Renal cortex interstitium (tissue), 15 donors: ENCODE results near the gene NCOR1. TPM values are rescaled to one million over a fixed set of nuclear protein-coding genes. Genes with fewer than 3 reads are reported as not detected.
"Not testable (repeated sequence)": the region's sequence is repeated elsewhere in the genome, so short reads cannot be mapped to it uniquely, and the experiment has no call there.

ENCODE experiments used
- DNase-seq, 11 donors: peaks; one replicate each; pipeline ENCODE4 v3.0.0-alpha.2; 2013; ENCODE audit warnings: low read depth in 9 of 11, low spot score in 4 of 11; ENCODE audit errors: extremely low read depth in 1 of 11
- long read RNA-seq, 16 experiments: transcript quantifications; one replicate each; lab custom pipeline, GENCODE V29; 2026
- polyA plus RNA-seq, 3 donors: library from polyadenylated mRNA; unstranded; fragments of 120-200 nt; gene quantifications; one replicate each; pipeline ENCODE4 v1.2.1, GENCODE V29; 2013; ENCODE audit not compliant: insufficient read length in 3 of 3

NCOR1 gene
- polyA plus RNA-seq, result 100 to 1,000 TPM; 101 to 110 (median 104) TPM
- long read RNA-seq, donor 1, partial matches to known transcripts, result 6 of 8 reads
- long read RNA-seq, donor 1, other reads (novel, unspliced or antisense), result 0 of 8 reads
- long read RNA-seq, donor 2, partial matches to known transcripts, result 11 of 14 reads
- long read RNA-seq, donor 2, other reads (novel, unspliced or antisense), result 0 of 14 reads
- long read RNA-seq, donor 3, partial matches to known transcripts, result 37 of 64 reads
- long read RNA-seq, donor 3, other reads (novel, unspliced or antisense), result 10 of 64 reads
- long read RNA-seq, donor 4, partial matches to known transcripts, result 6 of 13 reads
- long read RNA-seq, donor 4, other reads (novel, unspliced or antisense), result 5 of 13 reads
- long read RNA-seq, donor 5, result 0 reads
- long read RNA-seq, donor 6, partial matches to known transcripts, result 40 of 52 reads
- long read RNA-seq, donor 6, other reads (novel, unspliced or antisense), result 0 of 52 reads
- long read RNA-seq, donor 7, partial matches to known transcripts, result 60 of 67 reads
- long read RNA-seq, donor 7, other reads (novel, unspliced or antisense), result 0 of 67 reads
- long read RNA-seq, donor 8, result 0 reads
- long read RNA-seq, donor 9, partial matches to known transcripts, result 32 of 37 reads
- long read RNA-seq, donor 9, other reads (novel, unspliced or antisense), result 0 of 37 reads
- long read RNA-seq, donor 10, partial matches to known transcripts, result 65 of 72 reads
- long read RNA-seq, donor 10, other reads (novel, unspliced or antisense), result 0 of 72 reads
- long read RNA-seq, donor 11, partial matches to known transcripts, result 30 of 35 reads
- long read RNA-seq, donor 11, other reads (novel, unspliced or antisense), result 0 of 35 reads
- long read RNA-seq, donor 12, partial matches to known transcripts, result 0 of 6 reads
- long read RNA-seq, donor 12, other reads (novel, unspliced or antisense), result 0 of 6 reads
- long read RNA-seq, donor 13, result 0 reads
- long read RNA-seq, donor 14, partial matches to known transcripts, result 11 of 19 reads
- long read RNA-seq, donor 14, other reads (novel, unspliced or antisense), result 0 of 19 reads
- long read RNA-seq, donor 15, partial matches to known transcripts, result 5 of 10 reads
- long read RNA-seq, donor 15, other reads (novel, unspliced or antisense), result 0 of 10 reads
- long read RNA-seq, donor 16, transcript NCOR1-222 (4 exons, 672 nt), result major isoform, 7 of 196 reads
- long read RNA-seq, donor 16, transcript NCOR1-220 (3 exons, 1,352 nt), result major isoform, 7 of 196 reads
- long read RNA-seq, donor 16, transcript NCOR1-226 (5 exons, 983 nt), result minor isoform, 5 of 196 reads
- long read RNA-seq, donor 16, partial matches to known transcripts, result 166 of 196 reads
- long read RNA-seq, donor 16, other reads (novel, unspliced or antisense), result 0 of 196 reads

DNA sequence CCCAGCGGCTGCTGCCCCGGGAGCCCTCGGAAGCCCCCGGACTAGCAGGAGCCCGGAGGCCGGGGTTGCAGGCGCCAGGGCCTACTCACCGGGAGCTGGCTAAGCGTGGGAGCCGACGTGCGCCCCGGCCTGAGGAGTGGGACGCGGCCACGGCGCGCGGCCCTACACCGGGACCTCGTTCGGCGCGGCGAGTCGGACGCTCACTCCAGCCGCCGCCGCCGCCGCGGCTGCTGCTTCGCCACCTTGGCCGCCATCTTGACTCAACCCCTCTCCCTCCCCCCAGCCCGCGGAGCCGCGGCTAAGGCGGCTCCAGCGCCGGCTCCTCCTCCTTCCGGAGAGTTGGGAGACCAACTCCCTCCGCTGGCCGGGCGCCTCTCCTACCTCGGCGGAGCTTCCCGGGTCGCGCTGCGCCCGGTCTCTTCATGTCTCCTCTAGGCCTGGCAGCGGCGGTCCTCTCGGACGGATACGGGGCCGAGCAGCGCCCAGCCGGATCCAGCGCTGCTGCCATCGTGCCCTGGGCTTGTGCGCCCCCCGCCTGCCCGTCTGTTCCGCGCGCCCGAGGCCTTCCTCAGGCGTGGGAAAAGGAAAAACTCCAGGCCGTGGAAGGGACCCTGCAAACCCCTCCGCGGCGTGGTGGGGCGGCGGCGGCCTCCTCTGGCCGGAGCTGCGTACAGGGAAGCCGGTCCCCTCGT is at the start of gene NCOR1:
NCOR1 (minus strand) TSS at position 262 of the 692 bp plus-strand sequence. CDS start 20,965 bp downstream, outside the sequence.
- peak; percentile 78 to 95 (median 91) for DNase-seq

DNA sequence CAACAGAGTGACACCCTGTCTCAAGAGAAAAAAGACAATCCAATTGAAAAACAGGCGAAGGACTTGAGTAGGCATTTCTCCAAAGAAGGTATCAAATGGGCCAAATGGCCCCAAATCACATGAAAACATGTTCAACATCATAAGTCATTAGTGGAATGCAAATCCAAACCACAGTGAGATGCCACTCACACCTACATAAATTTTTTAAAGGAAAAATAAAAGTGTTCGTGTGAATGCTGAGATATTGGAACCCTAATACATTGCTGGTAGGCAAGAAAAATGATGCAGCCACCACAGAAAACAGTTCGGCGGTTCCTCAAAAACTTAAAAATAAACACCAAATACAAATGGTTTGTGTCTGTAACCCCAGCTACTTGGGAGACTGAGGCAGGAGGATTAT is 46.9 kb upstream of the NCOR1 start:
- DNase-seq, result no peak

DNA sequence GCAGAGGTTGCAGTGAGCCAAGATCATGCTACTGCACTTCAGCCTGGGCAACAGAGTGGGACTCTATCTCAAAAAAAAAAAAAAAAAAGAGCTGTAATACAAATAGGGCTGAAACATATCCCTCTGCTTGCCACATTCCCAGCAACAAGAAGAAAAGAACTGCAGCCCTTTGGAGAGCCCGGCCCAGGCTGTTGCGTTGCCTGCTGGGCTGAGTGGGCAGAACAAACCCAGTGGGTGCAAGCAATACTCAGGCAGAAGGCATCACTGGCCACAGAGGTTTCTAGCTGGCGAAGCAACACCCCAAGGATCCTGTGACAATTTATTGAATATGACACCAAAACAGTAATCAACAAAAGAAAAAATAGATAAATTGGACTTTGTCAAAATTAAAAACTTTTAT is 45.7 kb upstream of the NCOR1 start:
- DNase-seq, result no peak

DNA sequence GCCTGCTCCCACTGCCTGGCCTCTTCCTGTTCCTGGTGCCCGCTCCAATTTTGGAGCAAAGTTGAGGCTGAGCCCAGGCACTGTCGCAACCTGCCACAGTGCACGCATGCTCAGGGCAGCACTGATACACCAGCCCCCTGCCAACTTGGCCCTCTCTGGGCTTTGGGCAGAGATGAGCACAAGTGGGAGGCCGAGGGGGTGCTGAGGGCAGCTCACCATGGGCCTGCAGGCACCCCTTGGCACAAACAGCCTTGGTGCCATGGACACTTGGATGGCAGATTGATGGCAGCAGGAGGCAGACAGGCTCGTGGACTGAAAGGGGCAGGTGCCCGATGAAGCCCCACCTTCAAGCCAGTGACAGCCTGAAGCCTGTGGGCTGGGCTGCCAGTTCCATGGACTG is 44.6 kb upstream of the NCOR1 start:
- DNase-seq, result no peak

DNA sequence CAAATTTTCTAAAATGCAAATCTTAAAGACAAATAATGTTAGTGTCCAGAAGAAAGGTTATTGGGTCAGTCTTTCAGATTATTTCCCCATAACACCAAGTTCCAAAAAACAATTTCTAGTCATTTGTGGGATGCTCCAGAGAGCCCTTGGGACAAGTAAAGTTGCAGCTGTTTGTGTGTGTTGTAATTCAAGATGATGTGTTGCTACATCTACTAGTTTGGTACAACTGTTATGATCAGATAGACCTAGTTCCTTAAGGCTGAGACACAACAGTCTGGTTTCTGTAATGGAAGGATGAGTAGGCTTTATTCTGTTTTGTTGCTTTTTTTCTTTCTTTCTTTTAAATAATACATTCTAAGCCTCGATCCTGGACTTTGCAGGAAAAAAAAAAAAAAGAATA is 43.6 kb upstream of the NCOR1 start:
- no peak for DNase-seq

DNA sequence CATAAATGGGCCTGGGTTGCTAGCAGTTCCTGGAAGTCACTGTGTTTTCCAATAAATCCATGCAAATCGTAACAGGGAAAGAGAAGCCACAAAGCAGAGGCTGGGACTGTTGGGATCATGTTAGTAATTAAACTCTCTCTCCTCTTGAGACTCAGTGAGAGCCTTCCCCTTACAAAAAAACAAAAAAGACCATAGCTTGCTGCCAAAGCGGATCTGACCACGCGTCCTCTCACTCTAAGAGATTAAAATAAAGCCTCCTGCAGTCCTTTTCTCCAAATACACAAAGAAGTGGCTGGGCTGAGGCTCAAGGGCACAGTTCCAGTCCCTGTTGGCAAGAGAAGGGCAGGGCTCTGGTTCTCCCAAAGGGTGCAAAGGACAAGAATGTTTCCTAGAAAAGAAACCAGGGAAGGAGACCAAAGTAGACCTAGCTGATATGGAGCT is 40.2 kb upstream of the NCOR1 start:
- peak in 7 of 11 donors; percentile 12 to 27 (median 20) for DNase-seq

DNA sequence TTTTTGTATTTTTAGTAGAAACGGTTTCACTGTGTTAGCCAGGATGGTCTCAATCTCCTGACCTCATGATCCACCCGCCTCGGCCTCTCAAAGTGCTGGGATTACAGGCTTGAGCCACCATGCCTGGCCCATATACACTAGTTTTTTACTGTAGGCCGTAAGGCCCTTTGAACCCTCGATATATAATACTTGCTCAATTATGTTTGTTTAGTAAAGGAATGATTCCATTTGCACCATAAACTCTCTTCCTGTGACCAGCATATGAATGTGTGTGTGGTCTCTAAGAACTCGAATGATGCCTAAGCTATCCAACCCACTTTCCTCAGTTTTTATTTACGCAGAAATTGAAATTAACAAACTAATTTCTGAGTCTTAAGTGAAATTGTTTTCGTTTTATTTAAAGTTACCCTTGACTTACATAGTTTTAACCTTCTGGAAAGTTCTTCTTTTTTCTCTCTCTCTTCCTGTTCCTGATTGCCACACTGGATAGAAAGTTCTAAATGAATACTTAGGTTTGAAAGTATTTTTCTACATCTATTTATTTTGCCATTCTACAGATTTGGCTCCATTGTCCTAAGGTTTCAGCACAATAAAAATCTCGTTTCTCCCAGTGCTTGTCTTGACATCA is 39.6 kb upstream of the NCOR1 start:
- no peak for DNase-seq

DNA sequence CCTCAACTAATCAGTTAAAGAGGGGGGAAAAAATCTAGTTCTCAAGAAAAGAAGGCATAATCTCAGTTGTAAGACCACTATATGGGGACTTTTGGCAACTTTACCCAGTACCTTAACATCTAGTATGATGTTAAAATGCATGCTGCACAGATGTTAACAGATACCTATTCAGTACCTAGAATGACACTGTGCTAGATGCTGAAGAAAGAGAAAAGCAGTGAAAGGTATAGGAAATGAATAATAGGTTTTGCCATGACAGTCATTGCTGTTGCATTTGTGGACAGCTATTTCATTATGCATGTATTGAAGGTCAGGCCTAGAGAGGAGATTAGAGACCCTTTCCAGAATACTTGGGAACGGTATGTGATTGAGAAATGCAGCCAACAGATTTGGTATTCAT is 36.2 kb upstream of the NCOR1 start:
- no peak for DNase-seq

DNA sequence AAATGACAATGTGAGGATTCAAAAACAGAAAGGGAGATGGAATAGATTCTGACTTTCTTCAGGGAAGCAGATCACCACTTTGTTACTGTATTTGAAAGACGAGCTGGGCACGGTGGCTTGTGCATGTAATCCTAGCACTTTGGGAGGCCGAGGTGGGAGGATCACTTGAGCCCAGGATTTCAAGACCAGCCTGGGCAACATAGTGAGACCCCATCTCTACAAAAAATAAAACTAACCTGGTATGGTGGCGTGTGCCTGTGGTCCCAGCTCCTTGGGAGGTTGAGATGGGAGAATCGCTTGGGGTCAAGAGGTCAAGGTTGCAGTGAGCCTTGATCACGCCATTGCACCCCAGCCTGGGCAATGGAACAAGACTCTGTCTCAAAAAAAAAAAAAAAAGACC is 35.7 kb upstream of the NCOR1 start:
- DNase-seq, result no peak

DNA sequence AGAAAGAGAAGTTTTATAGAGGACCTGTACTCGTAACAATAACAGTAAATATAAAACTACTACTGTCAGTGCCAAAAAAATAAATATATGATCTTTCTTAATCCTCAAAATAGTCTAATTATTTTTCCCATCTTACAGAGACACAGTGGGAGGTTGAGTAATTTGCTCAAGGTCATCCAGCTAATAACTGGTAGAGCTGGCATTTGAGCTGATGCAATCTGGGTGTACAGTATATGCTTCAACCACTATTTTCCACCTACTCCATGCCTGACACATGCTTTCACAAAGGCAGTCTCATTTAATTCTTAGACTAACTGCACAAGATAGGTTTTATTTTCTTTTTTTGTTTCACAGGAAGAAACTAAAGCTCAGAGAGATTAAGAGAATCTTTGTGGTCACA is 35.3 kb upstream of the NCOR1 start:
- DNase-seq, result no peak

DNA sequence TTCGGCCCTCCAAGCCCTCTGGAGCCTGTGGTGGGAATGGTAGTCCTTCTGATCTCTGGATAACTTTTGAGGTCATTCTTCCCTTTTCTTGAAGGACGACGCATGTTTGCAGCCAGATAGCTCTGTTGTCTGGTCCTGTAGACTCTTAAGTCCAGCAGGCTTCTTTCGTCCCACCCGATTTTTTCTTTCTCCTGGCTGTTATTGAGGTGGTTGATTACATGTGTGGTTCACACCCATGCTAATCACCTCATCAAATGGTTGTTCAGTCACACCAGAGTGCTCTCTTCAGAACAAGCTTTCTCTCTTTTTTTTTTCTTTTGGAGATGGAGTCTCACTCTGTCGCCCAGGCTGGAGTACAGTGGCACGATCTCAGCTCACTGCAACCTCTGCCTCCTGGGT is 32.3 kb upstream of the NCOR1 start:
- DNase-seq, result no peak

DNA sequence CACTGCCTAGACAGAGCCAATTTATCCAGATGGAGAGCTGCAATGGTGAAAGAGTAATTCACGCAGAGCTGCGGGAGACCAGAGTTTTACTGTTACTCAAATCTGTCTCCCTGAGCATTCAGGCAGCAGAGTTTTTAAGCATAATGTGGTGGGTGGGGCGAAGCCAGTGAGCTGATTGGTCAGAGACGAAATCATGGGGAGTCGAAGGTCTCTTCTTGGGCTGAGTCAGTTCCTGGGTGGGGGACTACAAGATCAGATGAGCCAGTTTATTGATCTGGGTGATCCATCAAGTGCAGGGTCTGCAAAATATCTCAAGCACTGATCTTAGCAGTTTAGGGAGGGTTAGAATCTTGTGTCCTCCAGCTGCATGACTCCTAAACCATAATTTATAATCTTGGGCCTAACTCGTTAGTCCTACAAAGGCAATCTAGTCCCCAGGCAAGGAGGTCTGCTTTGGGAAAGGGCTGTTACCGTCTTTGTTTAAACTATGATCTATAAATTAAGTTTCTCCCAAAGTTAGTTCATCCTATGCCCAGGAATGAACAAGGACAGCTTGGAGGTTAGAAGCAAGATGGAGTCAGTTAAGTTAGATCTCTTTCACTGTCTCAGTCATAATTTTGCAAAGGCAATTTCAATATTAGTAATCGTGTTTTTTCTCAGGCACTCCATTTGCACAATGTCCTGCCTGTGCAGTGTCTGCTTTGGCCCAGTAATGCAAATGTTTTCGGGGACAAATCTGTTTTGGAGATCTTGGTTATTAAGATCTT is 28.6 kb upstream of the NCOR1 start:
- DNase-seq, result no peak

DNA sequence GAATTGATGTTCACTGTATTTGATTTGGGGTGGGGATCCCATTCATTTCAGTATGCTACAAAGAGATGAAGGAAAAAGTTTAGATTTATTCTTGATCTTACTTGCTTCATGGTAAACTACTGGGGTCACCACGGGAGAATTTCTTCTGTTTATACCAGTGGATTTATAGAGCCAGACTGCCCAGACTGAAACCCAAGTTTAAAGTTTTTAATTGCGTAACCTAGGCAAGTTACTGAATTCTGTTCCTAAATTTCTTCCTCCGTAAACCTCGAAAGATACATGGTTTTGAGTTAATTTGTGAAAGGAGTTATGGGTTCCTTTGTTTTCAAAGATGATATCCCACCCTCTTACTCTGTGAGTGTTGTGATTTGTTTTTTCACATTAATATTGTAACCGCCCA is 28.1 kb upstream of the NCOR1 start:
- DNase-seq, result no peak

DNA sequence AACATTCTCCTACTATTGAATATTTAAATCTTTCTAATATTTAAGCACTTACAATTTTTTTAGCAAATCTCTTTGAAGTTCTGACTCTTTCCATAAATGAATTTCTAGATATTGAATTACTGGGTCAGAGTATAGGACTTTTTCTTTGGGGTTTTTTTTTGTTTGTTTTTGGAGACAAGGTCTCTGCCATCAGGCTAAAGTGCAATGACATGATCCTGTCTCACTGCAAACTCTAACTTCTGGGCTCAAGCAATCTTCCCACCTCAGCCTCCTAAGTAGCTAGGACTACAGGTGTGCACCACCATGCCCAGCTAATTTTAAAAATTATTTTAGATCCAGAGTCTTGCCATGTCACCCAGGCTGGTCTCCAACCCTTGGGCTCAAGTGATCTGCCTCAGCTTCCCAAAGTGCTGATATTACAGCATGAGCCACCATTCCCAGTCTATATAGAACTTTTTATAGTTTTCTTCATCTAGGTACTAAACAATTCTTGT is 26.6 kb upstream of the NCOR1 start:
- DNase-seq, result no peak

DNA sequence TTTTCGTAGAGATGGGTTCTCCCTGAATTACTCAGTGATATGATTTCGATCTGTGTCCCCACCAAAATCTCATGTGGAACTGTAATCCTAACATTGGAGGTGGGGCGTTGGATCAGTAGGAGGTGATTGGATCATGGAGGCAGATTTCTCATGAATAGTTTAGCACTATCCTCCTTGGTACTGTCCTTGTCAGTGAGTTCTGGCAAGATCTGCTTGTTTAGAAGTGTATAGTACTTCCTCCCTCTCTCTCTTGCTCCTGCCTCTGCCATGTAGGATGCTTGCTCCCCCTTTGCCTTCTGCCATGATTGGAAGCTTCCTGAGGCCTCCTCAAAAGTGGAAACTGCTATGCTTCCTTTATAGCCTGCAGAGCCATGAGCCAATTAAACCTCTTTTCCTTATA is 24.6 kb upstream of the NCOR1 start:
- no peak for DNase-seq

DNA sequence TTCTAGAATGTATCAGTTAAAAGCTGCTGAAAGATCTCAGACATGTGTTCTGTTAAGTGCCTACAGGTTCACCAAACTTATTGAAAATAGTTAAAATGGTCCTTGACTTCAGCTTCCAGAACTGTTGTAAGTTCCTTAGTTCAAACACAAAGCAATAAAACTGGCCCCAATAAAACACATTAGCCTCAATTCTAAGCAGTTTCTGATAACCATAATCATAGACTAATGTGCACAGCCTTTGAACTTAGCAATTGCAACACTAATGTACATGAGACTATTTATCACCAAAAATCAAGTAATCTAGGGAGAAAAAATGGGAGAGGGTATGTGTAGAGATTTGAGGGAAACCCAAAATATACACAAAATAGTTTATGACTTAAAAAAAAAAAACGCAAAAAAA is 17.1 kb upstream of the NCOR1 start:
- no peak for DNase-seq

DNA sequence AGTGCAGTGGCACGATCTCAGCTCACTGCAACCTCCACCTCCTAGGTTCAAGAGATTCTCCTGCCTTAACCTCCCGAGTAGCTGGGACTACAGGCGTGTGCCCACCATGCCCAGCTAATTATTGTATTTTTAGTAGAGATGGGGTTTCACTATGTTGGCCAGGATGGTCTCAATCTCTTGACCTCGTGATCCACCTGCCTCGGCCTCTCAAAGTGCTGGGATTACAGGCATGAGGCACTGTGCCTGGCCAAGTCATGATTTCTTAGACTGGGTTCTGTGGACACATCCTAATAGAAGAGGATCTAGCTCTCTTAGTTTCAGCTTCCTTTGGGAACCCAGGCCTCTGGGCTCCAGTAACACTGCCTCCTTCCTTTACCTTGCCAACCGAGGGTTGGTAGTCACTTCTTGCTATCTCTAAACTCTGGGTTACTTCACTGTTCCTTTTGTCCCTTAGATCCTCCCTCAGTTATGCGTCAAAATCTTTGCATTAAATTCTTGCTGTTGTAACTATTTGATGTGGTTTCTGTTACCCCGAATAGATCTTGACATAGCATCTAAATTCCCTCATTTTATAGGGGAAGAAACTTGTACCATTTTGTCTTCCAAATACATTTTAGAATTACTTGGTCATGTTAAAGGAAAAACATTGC is 14.7 kb upstream of the NCOR1 start:
- DNase-seq, result not testable (repeated sequence)
